D341Med (cell line): ENCODE measurements around the gene OSBP.

ENCODE experiments used
- DNase-seq: peaks from one replicate; pipeline ENCODE4 v3.0.0; 2012; ENCODE audit warnings: low spot score

The OSBP gene

DNA sequence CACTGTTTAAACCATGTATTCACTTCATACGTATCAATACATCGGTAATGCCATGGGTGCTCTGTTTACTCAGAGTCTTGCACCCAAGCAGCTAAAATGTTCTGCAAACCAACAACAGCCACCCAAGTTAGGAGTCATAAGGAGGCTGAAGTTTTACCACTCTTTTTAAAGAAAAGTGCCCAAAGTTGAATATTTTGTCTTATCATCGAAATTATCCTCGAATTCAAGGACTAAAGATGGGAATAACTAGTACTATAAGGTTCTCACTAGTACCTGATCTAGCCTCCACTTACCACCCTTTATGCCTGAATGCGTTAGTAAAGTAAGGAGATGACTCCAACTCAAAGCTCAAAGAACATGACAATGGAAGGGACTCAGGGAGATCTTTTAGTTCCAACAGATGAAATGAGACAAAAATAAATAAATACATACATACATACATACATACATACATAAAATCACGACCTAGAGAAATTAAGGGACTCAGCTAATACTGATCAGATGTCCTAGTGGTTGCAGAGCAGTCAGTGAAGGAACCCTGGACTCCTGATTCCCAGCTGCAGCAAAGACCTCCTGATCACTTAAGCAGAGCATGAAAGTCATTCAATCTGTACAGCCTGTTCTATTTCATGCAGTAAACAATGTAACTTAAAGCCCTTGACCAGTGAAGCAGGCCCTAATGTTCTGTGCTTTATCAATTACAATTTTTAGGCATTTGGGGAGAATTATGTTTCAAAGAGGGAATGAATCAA, 7.7 kb downstream of the OSBP start:
- no peak for DNase-seq

DNA sequence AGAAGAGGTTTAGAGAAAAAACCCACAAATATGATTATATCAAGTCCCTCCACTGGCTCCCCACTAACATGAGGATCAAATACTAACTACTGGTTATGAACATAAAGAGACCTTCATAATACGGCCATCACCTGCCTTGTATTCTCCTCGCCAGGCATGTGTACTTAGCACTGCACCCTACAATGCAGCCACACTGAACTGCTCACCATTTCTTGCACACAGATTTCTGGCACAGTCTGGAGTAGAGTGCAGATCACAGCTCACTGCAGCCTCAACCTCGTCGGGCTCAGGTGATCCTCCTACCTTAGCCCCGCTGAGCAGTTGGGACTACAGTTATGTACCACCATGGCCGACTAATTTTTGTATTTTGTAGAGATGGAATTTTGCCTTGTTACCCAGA, 13.1 kb downstream of the OSBP start:
- DNase-seq: no peak

DNA sequence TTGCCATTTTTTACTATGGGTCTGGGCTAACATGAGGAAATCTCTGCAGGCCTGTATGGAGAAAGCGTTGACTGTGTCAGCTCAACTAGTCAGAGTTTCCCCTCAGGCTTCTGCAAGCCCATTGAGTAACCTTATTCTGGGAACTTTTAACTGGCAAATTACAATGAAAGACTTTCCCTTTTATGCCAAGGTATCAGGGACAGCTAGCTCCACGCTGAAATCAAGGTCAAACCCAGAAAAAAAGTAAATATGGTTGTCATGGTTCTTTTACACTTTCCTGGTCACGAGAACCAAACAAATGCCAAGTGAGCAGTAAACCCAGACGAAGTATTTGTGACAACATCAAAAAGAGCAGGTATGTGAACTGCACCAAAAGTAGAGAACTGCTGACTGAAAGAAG, 13.8 kb downstream of the OSBP start:
- DNase-seq: no peak

DNA sequence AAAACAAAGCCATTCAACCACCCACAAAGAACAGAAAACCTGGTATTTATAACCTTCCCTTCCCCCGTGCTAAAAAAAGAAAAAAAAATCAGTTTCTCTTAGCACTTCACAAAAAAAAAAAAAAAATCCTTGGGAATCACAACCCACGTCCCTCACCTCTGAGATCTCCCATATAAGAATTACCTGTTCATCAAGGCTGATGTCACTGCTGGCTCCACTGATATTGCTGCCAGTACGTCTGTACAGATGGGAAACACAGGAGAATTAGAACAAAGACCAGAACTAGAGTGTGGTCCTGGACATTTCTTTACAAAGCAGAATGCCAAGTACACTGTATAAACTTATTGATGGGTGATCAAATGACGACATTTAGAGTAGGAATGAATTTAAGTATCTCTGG, 14.9 kb downstream of the OSBP start:
- DNase-seq: no peak

DNA sequence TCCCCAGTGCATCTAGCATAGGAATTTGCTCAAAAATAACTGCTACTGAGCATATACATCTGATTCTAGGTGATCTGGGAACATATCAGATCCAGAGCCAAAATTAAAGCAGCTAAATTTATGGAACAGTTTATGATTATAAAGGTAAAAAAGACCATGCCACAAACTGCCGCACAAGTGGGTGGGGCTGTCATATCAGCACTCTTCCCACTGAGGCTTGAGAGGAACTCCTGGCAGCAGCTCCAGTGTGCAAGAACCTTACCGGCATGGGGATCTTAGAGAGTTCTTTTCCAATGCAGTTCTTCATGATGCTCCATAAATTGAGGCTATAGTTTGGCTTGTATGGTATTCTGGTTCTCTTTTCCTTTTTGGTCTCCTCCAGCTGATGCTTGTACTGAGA, 15.3 kb downstream of the OSBP start:
- no peak for DNase-seq

DNA sequence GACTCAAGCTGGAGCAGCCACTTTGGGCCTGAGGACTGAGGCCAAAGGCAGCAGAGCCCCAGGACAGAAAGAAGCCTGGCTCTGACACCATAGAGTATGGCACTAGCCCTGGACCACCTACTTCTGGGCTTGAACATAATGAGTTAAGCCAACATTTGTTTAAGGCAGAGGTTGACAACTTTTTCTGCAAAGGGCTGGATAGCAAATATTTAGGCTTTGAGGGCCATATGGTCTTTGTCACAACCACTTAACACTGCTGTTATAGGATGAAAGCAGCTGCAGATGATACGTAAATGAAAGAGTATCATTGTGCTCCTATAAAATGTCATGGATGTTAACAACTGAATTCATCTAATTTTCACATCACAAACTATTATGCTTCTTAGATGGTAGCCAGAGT, 16.6 kb downstream of the OSBP start:
- no peak for DNase-seq

DNA sequence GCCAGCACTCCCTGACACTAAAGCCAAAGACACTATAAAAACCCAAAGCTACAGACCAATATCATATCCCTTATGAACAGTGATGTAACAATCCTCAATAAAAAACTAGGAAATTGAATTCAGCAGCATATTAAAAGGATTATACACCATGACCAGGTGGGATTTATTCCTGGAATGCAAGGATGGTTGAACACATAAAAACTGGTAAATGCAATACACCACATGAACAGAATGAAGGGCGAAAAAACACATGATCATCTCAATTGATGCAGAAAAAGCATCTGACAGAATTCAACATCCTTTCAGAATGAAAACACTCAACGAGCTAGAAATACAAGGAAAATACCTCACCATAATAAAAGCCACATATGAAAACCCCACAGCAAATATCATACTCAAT, 31.3 kb downstream of the OSBP start:
- DNase-seq: no peak

DNA sequence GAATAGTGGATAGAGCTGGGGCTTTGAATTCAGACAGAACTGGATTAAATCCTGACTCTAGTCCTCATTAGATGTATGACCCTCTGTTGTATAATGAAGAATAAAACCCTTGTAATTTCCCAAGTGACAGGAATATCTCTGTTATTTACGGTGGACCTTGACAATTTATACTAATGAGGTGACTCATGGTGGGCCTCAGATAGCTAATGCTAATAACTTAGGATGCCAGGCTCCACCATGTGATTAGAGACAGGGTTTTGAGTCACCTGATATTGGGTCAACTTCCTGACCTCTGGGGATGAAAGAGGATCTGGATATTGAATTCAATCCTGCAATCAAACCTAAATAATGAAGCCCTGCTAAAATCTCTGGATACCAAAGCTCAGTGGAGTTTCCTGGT, 33.6 kb downstream of the OSBP start:
- no peak for DNase-seq

DNA sequence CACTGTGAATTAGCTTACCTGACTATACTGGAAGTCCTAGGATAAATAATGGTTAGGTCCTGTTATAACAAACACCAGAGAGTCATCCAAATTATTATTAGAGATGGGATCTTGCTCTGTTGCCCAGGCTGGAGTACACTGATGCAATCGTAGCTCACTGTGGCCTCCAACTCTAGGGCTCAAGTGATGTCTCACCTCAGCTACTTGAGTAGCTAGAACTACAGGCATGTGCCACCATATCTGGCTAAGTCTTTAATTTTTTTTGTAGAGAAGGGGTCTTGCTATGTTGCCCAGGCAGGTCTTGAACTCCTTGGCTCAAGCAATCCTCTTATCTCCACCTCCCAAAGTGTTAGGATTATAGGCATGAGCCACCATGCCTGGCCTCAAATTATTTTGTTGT, 37.2 kb downstream of the OSBP start:
- no peak for DNase-seq

DNA sequence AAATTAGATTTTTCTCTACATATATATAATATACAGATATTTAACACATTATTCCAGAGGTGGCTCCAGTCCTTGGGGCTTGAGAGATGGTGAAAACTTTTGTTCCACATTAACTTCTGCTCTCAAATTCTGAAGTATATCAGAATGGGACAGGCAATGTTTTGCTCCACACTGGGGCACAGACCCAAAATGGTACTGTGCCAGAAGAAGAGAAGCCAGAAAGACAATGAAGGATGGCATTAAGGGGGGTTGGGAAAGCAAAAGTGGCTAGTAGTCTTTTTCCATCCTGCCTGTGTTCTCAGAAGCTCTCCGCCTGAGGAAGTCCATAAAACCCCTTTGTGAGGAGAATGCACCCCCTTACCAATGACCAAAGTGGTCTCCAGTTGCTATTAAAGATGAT, 40.1 kb downstream of the OSBP start:
- DNase-seq: no peak

DNA sequence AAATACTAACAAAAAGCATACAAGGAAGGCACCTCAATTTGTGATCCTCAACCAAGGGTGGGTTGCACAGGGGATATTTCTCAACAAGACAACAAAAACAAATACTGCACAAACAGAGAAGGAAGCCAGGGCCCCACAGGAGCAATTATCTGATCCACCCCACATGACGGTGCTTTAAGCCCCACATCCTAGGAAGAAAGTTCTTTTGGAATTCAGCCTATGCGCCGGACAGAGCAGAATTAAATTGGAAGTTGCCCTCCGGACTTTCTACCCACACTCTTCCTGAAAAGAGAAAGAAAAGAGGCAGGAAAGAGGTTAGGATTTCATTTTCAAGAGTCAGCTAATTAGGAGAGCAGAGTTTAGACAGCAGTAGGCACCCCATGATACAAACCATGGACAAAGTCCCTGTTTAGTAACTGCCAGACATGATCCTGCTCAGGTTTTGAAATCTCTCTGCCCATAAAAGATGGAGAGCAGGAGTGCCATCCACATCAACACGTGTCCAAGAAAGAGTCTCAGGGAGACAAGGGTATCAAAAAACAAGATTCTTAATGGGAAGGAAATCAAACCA, 40.6 kb downstream of the OSBP start:
- no peak for DNase-seq

DNA sequence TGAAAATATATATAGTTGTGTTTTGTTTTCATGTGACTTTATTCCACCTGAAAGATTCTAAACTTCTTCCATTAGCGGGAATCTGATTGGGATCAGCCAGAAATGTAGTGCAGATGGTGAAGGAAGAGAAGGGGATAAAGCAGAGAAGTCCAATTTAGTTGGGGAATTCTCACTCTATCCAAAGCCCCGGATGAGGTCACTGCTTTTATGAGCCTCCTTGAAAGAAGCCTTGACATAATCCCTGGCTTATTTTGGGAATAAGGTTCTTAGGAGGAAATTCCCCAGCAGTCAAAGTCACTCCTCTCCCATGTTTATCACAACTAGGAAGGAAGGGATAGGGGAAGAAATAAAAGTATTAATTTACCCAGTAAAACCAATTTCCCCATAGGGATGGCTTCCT, 41.1 kb downstream of the OSBP start:
- peak; percentile 48 for DNase-seq

DNA sequence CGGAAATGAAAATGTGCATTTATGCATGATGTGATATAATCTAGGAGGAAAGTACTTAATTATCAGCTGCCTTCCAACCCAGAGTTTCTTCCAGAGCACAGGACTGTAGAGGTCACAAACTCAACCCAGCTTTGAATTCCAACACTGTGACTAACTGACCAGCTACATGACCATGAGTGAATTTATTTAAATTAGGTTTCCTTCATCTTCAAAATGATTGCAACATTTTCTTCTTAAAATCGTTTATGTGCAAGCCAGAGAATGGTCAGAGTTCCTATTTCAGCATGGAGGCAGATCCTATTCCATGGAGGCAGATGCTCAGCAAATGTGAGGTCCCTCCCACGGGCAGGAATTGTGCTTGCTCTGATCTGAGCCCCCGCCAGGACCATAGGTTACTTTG, 42.4 kb downstream of the OSBP start:
- DNase-seq: no peak

DNA sequence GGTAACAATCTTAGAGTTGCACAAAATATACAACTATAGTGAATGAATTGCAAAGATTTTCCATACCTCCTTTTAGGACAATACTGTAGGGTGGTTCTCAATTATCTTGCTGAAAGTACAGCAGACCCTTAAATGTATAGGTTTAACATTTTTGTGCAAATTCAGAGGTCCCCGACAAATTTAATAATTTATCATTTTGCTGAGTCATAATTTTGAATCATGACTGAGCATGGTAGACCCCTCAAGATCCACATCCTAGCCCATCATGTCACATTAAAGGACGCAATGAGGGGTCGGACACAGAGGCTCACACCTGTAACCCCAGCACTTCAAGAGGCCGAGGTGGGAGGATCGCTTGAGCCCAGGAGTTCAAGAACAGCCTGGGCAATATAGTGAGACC, 43.5 kb downstream of the OSBP start:
- DNase-seq: no peak

DNA sequence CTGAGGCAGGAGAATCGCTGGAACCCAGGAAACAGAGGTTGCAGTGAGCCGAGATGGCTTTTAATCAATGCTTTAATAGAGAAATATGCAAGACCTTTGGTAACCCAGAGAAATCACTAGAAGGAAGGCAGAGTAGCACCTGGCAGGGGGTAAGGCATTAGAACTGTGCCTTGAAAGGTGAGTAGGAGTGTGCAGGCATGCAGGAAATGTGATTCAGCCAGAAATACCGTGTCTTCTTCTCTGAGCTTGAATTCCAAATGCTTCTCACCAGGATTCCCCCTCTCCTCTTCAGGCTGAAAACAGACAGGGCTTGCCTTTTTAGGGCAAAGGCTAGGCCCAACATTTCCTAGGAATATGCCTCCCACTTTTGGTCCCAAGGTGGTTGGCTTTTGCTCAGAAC, 53.3 kb downstream of the OSBP start:
- no peak for DNase-seq

DNA sequence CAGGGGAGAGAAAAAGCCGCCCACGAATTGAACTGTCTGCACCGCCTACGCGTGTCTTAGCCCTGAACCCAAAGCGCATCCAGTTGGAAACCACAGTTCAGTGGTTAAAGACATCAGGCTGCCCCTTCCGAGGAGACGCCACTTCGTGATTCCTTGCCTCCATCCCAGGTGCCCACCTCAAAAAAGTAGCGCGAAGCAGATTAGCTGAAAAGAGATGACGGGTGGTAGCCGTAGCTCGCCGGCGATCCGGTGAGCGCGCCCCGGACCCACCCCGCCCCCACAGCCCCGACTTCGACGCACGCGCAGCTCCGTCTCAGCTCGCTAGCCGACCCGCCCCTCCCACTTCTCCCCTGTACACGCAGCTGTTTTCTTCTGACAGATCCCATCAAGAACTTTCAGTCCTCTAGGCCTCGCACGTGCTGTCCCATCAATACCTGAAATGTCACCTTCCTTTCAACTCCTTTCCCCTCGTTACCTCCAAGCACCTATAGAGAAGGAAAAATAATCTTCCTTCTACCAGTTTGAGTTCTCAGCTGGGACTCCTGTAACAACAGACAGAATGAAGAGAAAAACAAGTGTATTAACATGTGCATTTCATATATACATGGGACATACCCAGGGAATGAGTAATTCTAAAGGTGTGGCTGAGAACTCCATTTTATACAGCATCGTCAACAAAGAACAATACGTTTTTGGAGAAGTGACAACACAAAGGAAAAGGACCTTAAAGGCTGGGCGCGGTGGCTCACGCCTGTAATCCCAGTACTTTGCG, 54.7 kb downstream of the OSBP start:
- peak; percentile 90 for DNase-seq

DNA sequence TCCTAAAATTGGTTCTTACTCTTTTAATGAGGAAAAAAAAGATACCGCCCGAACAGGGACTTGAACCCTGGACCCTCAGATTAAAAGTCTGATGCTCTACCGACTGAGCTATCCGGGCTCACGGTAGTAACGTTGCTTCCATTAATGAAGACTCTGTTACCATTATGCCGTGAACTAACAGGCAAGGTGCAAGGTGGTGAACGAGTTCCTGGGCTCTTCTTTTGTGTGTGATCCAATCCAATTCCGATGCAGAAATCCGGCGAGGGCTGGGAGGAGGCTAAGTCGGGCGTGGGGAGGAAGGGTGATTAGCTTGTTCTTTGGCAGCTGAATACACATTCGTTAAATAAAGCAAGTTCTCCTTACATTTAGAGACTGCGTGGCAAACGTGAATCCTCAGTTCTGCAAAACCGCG, 55.3 kb downstream of the OSBP start:
- peak; percentile 45 for DNase-seq

DNA sequence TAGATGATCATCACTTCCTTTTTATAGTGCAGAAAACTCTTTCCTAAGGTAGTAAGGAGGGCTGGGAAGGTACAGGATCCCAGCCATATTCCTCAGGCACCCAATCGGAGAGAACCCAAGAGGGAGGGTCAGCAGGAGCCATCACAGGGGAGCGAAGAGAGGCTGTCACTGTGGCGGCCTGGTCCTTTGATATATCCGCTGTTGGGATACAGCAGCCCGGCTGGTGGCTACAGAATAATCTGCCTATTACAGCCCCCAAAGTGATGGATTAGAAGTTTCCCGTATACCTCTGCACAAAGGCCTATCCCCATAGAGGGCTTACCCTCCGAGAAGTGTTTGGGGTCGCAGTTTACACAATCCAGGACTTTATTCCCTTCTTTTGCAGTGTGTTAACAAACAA, 55.7 kb downstream of the OSBP start:
- no peak for DNase-seq

DNA sequence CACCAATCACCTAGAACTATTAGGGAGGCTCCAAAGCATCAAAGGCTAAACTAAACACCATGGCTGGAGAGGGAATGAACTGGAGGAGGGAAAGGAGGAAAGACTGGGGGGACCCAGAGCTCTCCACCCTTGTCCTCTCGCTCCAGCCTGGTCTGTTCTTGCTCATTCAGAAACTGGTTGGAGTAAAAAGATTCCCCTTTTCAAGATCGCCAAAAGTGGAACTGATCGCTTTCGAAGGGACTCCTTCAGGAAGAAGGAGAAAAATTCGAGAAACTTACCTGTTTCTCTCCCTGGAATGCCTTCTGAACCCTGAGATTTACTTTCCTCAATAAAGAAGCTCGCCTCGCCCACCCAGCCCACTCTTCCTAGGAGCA, 57.3 kb downstream of the OSBP start:
- no peak for DNase-seq

DNA sequence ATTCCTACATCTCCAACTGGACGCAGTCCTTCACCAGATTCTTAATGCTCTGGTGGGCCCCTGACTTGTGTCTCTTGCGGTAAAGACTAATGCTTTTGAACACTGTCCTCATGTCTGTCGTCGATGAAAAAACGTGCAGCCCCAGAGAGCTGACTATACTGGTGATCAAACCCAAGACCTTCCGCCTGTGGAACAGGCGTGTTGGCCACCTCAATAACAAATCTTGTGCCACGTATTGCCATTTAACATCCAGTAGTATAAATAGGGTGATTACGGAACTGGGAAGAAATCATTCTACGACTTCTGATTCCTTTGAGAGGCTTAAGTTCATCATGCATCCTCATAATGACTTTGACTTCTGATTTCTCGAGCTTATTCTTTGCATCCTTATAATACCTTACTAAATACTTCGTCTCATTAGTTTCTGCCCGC, 58.6 kb downstream of the OSBP start:
- DNase-seq: no peak

DNA sequence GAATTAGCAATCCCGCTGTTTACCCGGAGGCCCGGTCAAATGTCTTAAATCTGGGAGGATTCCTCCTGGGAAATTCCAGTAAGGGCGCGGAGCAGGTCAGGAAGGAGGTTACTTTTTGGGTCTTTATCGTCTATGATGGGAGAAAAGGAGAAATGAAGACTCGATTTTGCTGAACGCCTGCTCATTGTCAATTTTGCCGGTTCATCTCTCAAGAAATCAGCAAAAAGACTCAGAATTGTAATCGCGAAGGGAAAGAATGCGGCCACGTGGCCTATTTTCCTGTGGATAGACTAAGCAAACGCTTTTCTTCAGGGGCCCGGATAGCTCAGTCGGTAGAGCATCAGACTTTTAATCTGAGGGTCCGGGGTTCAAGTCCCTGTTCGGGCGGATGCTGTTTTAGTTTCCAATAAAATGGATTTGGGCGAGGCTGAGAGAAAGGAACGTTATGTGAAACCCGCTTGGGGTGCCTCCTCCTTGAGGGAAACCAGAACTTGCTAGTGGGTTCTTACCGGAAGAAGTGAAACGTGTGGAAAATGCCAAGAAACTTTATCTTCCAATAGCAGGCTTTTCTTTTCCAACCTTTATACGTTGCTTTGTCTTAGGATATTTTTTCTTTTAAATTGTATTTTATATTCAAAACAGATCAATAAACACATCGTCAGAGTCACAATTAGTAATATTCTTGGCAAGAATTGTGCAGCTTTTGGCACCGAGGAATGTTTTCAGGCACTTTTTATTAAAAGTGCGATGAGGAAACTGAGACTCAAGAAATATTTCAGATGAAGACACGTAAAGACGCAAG, 59.3 kb downstream of the OSBP start:
- peak; percentile 43 for DNase-seq

DNA sequence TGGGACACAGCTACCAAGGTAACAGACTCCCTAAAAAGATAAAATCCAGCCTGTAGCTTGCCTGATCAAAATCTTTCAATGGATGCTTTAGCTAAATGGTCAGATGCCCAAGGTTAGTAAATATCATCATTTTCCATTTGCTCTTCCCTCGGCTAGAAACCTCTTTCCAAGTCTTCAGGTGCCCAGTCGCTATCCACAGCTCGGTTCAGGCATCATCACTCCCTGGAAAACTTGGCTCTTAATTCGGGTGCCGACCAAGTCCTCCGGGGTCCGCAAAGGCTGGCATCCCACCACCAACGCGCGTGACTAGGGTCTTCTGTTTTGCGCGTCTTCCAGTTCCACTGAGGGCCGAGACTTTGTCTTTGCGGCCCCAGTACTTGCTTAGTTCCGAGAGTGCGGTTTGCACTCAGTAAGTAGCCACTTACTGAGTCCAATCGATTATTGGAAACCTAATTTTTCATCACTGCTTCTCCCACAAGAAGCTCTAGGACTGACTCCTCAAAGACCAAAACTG, 59.9 kb downstream of the OSBP start:
- DNase-seq: no peak
